ENCODE measurements around the gene NTHL1.

NTHL1 gene

GRCh38 chr16:1991948-1992703, 55.5 kb downstream of the NTHL1 start:
- peak; percentile 77 for DNase-seq (ENCODE audit: low spot score)

DNA sequence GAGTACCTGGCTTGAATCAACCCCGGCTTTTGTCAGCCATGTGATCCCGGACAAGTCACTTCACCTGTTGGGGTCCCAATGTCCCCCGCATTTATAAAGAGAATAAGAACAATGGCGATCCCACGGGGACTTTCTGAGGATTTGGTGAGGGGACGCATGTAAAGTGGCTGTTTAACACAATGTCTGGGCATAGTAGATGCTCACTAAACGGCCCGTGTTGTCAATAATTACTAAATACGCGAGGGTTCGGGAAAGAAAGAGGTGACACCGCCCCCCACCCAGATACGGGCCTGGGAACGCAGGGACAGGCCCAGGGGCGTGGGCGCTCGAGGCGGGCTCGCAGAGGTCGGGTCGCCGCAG, 56.1 kb downstream of the NTHL1 start:
- DNase-seq (ENCODE audit: low spot score), result no peak

GRCh38 chr16:1991135-1991551, 56.5 kb downstream of the NTHL1 start:
- no peak for DNase-seq (ENCODE audit: low spot score)

DNA sequence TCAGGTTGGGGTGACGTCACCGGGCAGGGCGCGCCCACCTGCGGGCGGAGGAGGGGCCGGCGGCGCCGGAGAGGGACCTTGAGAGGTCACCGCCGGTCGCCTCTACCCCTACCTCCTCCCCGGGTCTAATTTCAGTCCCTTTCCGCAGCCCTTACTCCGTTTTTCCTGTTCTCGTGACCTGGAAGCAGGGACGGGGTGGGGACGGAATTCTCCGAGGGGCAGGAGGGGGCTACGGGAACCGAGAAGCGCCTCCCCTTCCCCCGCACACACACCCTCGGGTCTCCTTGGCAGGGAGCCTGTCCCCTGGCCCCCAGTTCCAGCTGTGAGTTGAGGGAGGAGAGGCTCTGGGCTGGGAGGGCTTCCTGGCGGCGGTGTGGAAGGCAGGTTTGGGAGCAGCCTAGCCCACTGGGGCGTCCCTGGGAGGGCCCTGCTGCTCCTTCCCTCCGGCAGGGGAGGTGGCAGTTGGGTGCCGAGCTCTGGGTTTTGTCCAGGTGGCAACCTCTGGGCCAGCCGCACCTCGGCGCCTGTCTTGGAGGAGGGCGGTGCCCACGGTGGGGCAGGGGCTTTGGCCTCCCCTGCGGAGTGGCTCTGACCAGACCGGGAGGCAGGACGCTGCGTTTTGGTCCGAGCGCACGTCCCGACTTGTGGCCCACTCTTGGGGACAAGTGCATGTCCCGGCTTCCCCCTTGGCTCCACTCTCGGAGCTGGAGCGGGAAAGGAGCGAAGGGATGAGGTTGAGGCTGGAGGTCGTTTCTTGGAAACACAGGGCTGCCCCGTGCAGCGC, 57.1 kb downstream of the NTHL1 start:
- DNase-seq (ENCODE audit: low spot score), result no peak

DNA sequence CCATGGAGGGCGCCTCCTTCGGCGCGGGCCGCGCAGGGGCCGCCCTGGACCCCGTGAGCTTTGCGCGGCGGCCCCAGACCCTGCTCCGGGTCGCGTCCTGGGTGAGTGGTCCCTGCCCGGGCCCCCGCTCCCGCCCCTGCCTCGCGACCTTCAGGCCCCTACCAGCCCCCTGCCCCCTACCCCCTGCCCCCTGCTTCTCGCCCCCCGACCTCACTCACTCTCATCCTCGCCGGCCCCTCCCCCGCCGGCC, 57.6 kb downstream of the NTHL1 start:
- DNase-seq (ENCODE audit: low spot score), result no peak
